Peyer's patch (tissue), 4 donors: ENCODE data around the gene HAPSTR1. TPM values are rescaled to one million over a fixed set of nuclear protein-coding genes. Genes with fewer than 3 reads are reported as not detected.

Experiments
- DNase-seq, 3 donors: peaks; one replicate each; pipeline ENCODE4 v3.0.0-alpha.2; 2017 to 2019
- H3K27ac ChIP-seq, 4 donors: fragments of 200-600 bp; sonication (generic); one replicate each; pipeline ENCODE4 v1.5.1; 2016 to 2019
- H3K27me3 ChIP-seq, 2 donors: fragments of 200-600 bp; sonication (generic); one replicate each; pipeline ENCODE4 v1.5.1; 2019
- H3K36me3 ChIP-seq, 3 donors: fragments of 200-600 bp; sonication (generic); one replicate each; pipeline ENCODE4 v1.5.1; 2016 to 2019
- H3K4me1 ChIP-seq, 4 donors: fragments of 200-600 bp; sonication (generic); one replicate each; pipeline ENCODE4 v1.5.1; 2016 to 2019
- H3K4me3 ChIP-seq, 4 donors: fragments of 200-600 bp; sonication (generic); 1 replicate in 3 of 4; 2 replicates in 1 of 4; pipeline ENCODE4 v1.5.1; 2016 to 2019; ENCODE audit warnings: mild to moderate bottlenecking in 1 of 4
- H3K9me3 ChIP-seq, 4 donors: fragments of 200-600 bp; sonication (generic); one replicate each; pipeline ENCODE4 v1.5.1; 2016 to 2019; ENCODE audit warnings: mild to moderate bottlenecking in 1 of 4
- POLR2A ChIP-seq, 2 donors: fragments of 450-650 bp; IDR thresholded peaks; one replicate each; pipeline ENCODE4 v1.5.1; 2017; ENCODE audit warnings: antibody characterized with exemption in 2 of 2, mild to moderate bottlenecking in 2 of 2, moderate library complexity in 2 of 2
- total RNA-seq, 4 donors: library from RNA; depleted of rRNA; stranded (reverse); fragments of >200 nt; gene quantifications; one replicate each; pipeline ENCODE4 v1.1.0, GENCODE V29; 2016
- TF ChIP-seq, protein P1 (sequence below), 6 experiments: fragments of 450-650 bp in 4 of 6; fragments of 200-600 bp in 2 of 6; sonication (generic) in 1 of 6; IDR thresholded peaks; one replicate each; pipeline ENCODE4 v1.5.1; 2017 to 2019; ENCODE audit warnings: antibody characterized with exemption in 6 of 6, mild to moderate bottlenecking in 3 of 6, moderate library complexity in 1 of 6

HAPSTR1 gene
- total RNA-seq, 4 donors from 2014 or later, result 38.0 to 56.2 (median 53.5) TPM

- no peaks in the 10 kb centered on the region for H3K27me3 ChIP-seq
- TF ChIP-seq, protein P1, sequence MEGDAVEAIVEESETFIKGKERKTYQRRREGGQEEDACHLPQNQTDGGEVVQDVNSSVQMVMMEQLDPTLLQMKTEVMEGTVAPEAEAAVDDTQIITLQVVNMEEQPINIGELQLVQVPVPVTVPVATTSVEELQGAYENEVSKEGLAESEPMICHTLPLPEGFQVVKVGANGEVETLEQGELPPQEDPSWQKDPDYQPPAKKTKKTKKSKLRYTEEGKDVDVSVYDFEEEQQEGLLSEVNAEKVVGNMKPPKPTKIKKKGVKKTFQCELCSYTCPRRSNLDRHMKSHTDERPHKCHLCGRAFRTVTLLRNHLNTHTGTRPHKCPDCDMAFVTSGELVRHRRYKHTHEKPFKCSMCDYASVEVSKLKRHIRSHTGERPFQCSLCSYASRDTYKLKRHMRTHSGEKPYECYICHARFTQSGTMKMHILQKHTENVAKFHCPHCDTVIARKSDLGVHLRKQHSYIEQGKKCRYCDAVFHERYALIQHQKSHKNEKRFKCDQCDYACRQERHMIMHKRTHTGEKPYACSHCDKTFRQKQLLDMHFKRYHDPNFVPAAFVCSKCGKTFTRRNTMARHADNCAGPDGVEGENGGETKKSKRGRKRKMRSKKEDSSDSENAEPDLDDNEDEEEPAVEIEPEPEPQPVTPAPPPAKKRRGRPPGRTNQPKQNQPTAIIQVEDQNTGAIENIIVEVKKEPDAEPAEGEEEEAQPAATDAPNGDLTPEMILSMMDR (IDR thresholded peaks at IDR 0.05), result no peak
- TF ChIP-seq POLR2A (IDR thresholded peaks at IDR 0.05), result no peak
- no peak for DNase-seq
- H3K36me3 ChIP-seq, result peaks cover 0 to 21% (median 0%) of the 10 kb centered on the region in 3 donors
- H3K9me3 ChIP-seq, result no peaks in the 10 kb centered on the region
- peaks cover 10 to 87% (median 52%) of the 10 kb centered on the region in 4 donors for H3K4me1 ChIP-seq
- H3K27ac ChIP-seq, result peak overlapping the region in 1 of 4 donors; percentile 49
- no peak overlapping the region for H3K4me3 ChIP-seq
Observed at GRCh38 chr16:9097266-9098219, 6.1 kb downstream of the HAPSTR1 start.

DNA sequence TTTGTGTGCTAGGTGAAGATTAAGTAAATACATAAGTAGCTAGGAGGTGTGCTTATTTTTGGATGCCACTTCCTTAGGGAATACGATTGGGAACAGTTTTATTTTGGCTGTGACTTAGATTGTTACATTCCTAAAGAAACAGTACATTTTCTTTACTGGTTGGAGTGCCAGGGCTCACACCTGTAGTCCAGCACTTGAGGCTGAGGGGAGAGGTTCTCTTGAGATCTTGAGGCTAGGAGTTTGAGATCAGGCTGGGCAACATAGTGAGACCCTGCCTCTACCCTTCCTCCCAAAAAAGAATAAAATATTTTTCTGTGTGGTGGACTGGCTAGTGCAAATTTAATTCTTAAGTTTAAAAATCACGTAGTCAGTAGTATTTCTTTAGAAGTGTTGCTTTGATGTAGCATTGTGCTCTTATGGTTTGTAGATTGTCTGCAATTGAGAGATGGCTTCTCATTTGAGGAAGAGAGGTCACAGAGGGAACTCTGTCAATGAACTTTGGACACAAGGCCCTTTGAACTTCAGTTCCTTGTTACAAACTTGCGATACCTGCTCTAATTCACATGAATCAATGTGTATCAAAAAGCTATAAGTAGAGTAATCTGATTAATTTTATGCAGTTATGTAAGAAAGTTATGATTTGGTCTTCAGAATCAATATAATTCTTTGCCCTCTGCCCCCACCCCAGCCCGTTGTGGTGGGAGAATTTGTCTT lies 7.1 kb downstream of the HAPSTR1 start:
- Histone ChIP-seq H3K4me3 (no peak overlapping the region), H3K36me3 (peaks cover 0 to 31% (median 0%) of the 10 kb centered on the region in 3 donors), H3K27ac (peak overlapping the region; percentile 11 to 49 (median 46)), H3K27me3 (no peaks in the 10 kb centered on the region), H3K9me3 (no peaks in the 10 kb centered on the region), H3K4me1 (peaks cover 10 to 87% (median 49%) of the 10 kb centered on the region in 4 donors)
- DNase-seq, result peak in 1 of 3 donors; percentile 61
- TF ChIP-seq, protein P1 (IDR thresholded peaks at IDR 0.05), result no peak
- no peak for TF ChIP-seq POLR2A (IDR thresholded peaks at IDR 0.05)

- H3K4me1 ChIP-seq, result peaks cover 10 to 81% (median 45%) of the 10 kb centered on the region in 4 donors
- peak in 1 of 3 donors; percentile 46 for DNase-seq
- peak overlapping the region in 1 of 4 donors; percentile 1 for H3K4me3 ChIP-seq
- peaks cover 0 to 36% (median 0%) of the 10 kb centered on the region in 3 donors for H3K36me3 ChIP-seq
- no peak for TF ChIP-seq POLR2A (IDR thresholded peaks at IDR 0.05)
- TF ChIP-seq, protein P1 (IDR thresholded peaks at IDR 0.05), result no peak
- H3K9me3 ChIP-seq, result no peaks in the 10 kb centered on the region
- peak overlapping the region; percentile 11 to 49 (median 46) for H3K27ac ChIP-seq
- H3K27me3 ChIP-seq, result no peaks in the 10 kb centered on the region
Observed at GRCh38 chr16:9099131-9099625, 7.7 kb downstream of the HAPSTR1 start.

GRCh38 chr16:9102379-9102778 lies 10.9 kb downstream of the HAPSTR1 start:
- Histone ChIP-seq H3K9me3 (no peaks in the 10 kb centered on the region), H3K27ac (no peak overlapping the region), H3K36me3 (peaks cover 0 to 56% (median 0%) of the 10 kb centered on the region in 3 donors), H3K4me3 (no peak overlapping the region), H3K4me1 (peaks cover 10 to 75% (median 30%) of the 10 kb centered on the region in 4 donors), H3K27me3 (no peaks in the 10 kb centered on the region)
- no peak for DNase-seq
- TF ChIP-seq POLR2A (IDR thresholded peaks at IDR 0.05), result no peak
- TF ChIP-seq, protein P1 (IDR thresholded peaks at IDR 0.05), result no peak

- Histone ChIP-seq H3K4me1 (peaks cover 5 to 70% (median 25%) of the 10 kb centered on the region in 4 donors), H3K27me3 (no peaks in the 10 kb centered on the region), H3K9me3 (no peaks in the 10 kb centered on the region), H3K27ac (no peak overlapping the region), H3K36me3 (peaks cover 0 to 56% (median 0%) of the 10 kb centered on the region in 3 donors), H3K4me3 (no peak overlapping the region)
- TF ChIP-seq, protein P1 (IDR thresholded peaks at IDR 0.05), result no peak
- TF ChIP-seq POLR2A (IDR thresholded peaks at IDR 0.05), result no peak
- no peak for DNase-seq
Observed at GRCh38 chr16:9102943-9103342, 11.5 kb downstream of the HAPSTR1 start.
